Aorta (tissue), 5 donors: Measurements from ENCODE around the gene DRC1. TPM values are rescaled to one million over a fixed set of nuclear protein-coding genes. Genes with fewer than 3 reads are reported as not detected.
"Not testable (repeated sequence)": the region's sequence is repeated elsewhere in the genome, so short reads cannot be mapped to it uniquely, and the experiment has no call there.

Experiments
- ATAC-seq: fragments of 200-7000 bp; cut with Tn5 transposase; one replicate; pipeline ENCODE4 v1.9.1; 2022; ENCODE audit warnings: moderate library complexity; ENCODE audit not compliant: low FRiP score
- DNase-seq, 2 donors: peaks; one replicate each; pipeline ENCODE4 v3.0.0-alpha.2; 2020
- H3K27ac ChIP-seq, 2 donors: one replicate each; pipeline ENCODE4 v1.5.1; 2013; ENCODE audit warnings: low read length in 2 of 2, mild to moderate bottlenecking in 2 of 2, moderate library complexity in 2 of 2, control low read depth in 1 of 2, inconsistent platforms in 1 of 2, low read depth in 1 of 2
- H3K27me3 ChIP-seq, 2 donors: one replicate each; pipeline ENCODE4 v1.6.1; 2013; ENCODE audit warnings: control low read depth in 1 of 2, low read length in 1 of 2, mild to moderate bottlenecking in 1 of 2, moderate library complexity in 1 of 2; ENCODE audit not compliant: insufficient read depth in 2 of 2, control insufficient read depth in 1 of 2
- H3K36me3 ChIP-seq, 2 donors: one replicate each; pipeline ENCODE4 v1.6.1; 2013; ENCODE audit warnings: control low read depth in 1 of 2, low read length in 1 of 2, mild to moderate bottlenecking in 1 of 2; ENCODE audit not compliant: insufficient read depth in 2 of 2, control insufficient read depth in 1 of 2
- H3K4me1 ChIP-seq, 2 donors: one replicate each; pipeline ENCODE4 v1.6.1; 2013; ENCODE audit warnings: low read length in 2 of 2, control low read depth in 1 of 2, mild to moderate bottlenecking in 1 of 2, moderate library complexity in 1 of 2; ENCODE audit not compliant: insufficient read depth in 2 of 2, control insufficient read depth in 1 of 2
- H3K4me3 ChIP-seq, 2 donors: one replicate each; pipeline ENCODE4 v1.5.1; 2013; ENCODE audit warnings: low read length in 2 of 2, control low read depth in 1 of 2, mild to moderate bottlenecking in 1 of 2
- H3K9me3 ChIP-seq: one replicate; pipeline ENCODE4 v1.6.1; 2013; ENCODE audit warnings: mild to moderate bottlenecking, low read length; ENCODE audit not compliant: control insufficient read depth
- WGBS, 2 donors: extraction: QIAGEN DNeasy Blood & Tissue Kit; methylation state at CpG; one replicate each; pipeline ENCODE4 v1.1.7; 2013; 5-methylcytosine and 5-hydroxymethylcytosine counted together
- intact Hi-C, 2 donors: fragments of 100-400 bp; cut with DNase I; formaldehyde crosslinking; loops; one replicate each; pipeline versions ENCODE4 v1.14.2 to v1.15.0; 2022
- polyA plus RNA-seq, 2 donors: library from polyadenylated mRNA; stranded (reverse); fragments of 200-250 nt; gene quantifications; one replicate each; pipeline ENCODE4 v1.2.3, GENCODE V29; 2013
- total RNA-seq, 2 donors: library from RNA; stranded (reverse); fragmentation: NEBNext Ultra II Directional; extraction: Animal tissue kit (Norgen Biotek cat#: 25700); gene quantifications; one replicate each; pipeline ENCODE4 v1.2.1, GENCODE V29; 2021
- donor health status: healthy with polysubstance abuse.
- donor health status: Bipolar disorder and iron deficiency.
- donor health status: DM: no; HTN: no; CAD: no.
- donor health status: DM: no; HTN: no; CAD: no.
- donor health status: DM: yes; HTN: yes; CAD: no.

Gene DRC1
- total and polyA plus RNA-seq, 4 donors, result 0.51 TPM; not detected in 3

DNA sequence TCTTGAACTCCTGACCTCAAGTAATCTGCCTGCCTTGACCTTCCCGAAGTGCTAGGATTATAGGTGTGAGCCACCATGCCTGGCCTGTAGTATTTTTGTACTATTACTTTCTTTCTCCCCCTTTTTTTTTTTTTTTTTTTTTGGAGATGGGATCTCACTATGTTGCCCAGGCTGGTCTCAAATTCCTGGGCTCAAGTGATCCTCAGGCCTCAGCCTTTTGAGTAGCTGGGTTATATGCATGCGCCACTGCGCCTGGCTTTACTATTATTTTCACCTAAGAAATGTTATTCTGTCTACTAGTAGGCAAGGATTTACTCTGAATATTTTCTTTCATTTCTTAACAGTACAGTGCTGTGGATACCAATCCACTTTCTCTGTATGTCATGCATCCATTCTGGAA is 37.8 kb upstream of the DRC1 start:
- H3K4me1 ChIP-seq, result peaks cover 0 to 2% of the 10 kb centered on the region in 2 donors
- H3K4me3 ChIP-seq, result no peak overlapping the region
- DNase-seq, result no peak
- intact Hi-C loops, result no loop called here
- no peaks in the 10 kb centered on the region for H3K9me3 ChIP-seq
- 80 to 98% methylated on average over 3 of the region's 3 CpGs for WGBS, 2 donors
- no peak overlapping the region for H3K27ac ChIP-seq
- no peaks in the 10 kb centered on the region for H3K36me3 ChIP-seq
- no peaks in the 10 kb centered on the region for H3K27me3 ChIP-seq
- ATAC-seq, result no peak

DNA sequence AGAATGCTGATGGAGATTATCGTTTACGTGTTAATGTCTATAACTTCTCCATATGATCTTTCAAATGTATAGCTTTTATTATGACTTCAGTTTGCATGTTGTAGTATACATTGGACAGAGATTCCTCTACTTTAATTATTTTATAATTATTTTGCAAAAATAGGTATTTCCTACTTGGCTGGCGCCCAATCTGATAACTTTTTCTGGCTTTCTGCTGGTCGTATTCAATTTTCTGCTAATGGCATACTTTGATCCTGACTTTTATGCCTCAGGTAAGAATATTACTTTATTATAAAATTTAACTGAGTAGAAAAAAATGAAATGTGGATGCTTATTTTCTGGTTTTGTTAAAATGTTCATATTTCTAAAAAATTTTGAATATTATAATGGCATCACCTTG is 37.1 kb upstream of the DRC1 start:
- no peaks in the 10 kb centered on the region for H3K9me3 ChIP-seq
- intact Hi-C loops, result no loop called here
- 94 to 96% methylated on average over 4 of the region's 4 CpGs for WGBS, 2 donors
- no peaks in the 10 kb centered on the region for H3K36me3 ChIP-seq
- H3K4me1 ChIP-seq, result peaks cover 0 to 2% of the 10 kb centered on the region in 2 donors
- DNase-seq (no peak), ATAC-seq (no peak)
- no peak overlapping the region for H3K27ac ChIP-seq
- H3K4me3 ChIP-seq, result no peak overlapping the region
- no peaks in the 10 kb centered on the region for H3K27me3 ChIP-seq

DNA sequence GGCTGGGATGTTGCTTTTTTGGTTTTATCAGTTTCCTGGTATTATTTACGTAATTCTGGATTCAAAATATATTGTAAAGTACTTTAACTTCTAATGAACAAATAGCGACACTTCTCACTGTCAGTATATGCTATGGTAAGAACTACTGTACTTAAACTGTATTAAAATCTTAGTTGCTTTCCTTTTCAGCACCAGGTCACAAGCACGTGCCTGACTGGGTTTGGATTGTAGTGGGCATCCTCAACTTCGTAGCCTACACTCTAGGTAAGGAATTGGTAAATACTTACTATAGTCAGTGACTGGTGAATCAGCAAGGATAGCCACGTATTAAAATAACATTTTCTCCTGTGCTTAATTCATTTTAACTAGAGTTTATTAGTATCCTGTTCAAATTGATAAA is 34.8 kb upstream of the DRC1 start:
- Histone ChIP-seq H3K36me3 (no peaks in the 10 kb centered on the region), H3K27me3 (no peaks in the 10 kb centered on the region), H3K27ac (no peak overlapping the region), H3K4me1 (peaks cover 0 to 2% of the 10 kb centered on the region in 2 donors), H3K9me3 (no peaks in the 10 kb centered on the region), H3K4me3 (no peak overlapping the region)
- intact Hi-C loops, result no loop called here
- ATAC-seq, result no peak
- 90% methylated on average over 5 of the region's 5 CpGs for WGBS, 2 donors
- no peak for DNase-seq

DNA sequence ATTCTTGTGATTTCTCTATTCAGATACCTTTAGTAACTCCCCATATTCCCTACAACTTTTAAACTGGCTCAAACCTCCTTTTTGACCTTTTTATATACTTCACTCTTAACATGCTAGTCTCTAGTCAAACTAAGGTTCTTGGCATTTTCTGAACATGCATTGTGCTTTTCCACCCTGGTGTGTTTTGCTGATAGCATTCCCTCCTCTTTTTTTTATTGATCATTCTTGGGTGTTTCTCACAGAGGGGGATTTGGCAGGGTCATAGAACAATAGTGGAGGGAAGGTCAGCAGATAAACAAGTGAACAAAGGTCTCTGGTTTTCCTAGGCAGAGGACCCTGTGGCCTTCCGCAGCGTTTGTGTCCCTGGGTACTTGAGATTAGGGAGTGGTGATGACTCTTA is 32.1 kb upstream of the DRC1 start:
- 66% methylated on average over 2 of the region's 2 CpGs; no CpG with 5 or more reads in 1 of the 2 donors for WGBS, 2 donors
- DNase-seq, ATAC-seq, H3K27me3 ChIP-seq, intact Hi-C loops, H3K9me3 ChIP-seq, H3K4me3 ChIP-seq, H3K36me3 ChIP-seq, H3K27ac ChIP-seq, H3K4me1 ChIP-seq: not testable (repeated sequence)

DNA sequence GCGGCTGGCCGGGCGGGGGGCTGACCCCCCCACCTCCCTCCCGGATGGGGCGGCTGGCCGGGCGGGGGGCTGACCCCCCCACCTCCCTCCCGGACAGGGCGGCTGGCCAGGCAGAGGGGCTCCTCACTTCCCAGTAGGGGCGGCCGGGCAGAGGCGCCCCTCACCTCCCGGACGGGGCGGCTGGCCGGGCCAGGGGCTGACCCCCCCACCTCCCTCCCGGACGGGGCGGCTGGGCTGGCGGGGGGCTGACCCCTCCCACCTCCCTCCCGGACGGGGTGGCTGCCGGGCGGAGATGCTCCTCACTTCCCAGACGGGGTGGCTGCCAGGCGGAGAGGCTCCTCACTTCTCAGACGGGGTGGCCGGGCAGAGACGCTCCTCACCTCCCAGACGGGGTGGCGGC is 30.8 kb upstream of the DRC1 start:
- WGBS, 2 donors, result 79 to 96% methylated on average over 4 to 19 of the region's 31 CpGs
- H3K4me1 ChIP-seq, ATAC-seq, intact Hi-C loops, H3K36me3 ChIP-seq, H3K27ac ChIP-seq, DNase-seq, H3K27me3 ChIP-seq, H3K9me3 ChIP-seq, H3K4me3 ChIP-seq: not testable (repeated sequence)

DNA sequence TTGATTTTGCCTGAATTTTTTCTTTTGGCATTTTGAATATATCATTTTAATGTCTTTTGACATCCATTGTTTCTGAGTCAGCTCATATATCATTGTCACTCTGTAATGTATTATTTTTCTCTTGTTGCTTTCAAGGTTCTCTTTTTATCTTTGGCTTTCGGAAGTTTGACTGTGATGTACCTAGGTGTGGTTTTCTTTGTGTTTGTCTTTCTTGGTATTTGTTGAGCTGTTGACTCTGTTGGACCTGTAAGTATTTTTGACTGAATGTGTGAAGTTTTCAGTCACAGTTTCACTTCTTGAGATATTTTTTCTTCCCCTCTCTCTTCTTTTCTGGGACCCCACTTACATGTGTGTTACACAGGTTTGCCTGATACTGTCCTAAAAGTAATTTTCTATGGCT is 24.9 kb upstream of the DRC1 start:
- Histone ChIP-seq H3K27ac (no peak overlapping the region), H3K9me3 (no peaks in the 10 kb centered on the region), H3K4me3 (no peak overlapping the region), H3K27me3 (no peaks in the 10 kb centered on the region), H3K36me3 (peaks cover 0 to 5% of the 10 kb centered on the region in 2 donors), H3K4me1 (no peaks in the 10 kb centered on the region)
- intact Hi-C loops, result no loop called here
- ATAC-seq (no peak), DNase-seq (no peak)
- 97 to 98% methylated on average over 1 of the region's 1 CpG for WGBS, 2 donors

DNA sequence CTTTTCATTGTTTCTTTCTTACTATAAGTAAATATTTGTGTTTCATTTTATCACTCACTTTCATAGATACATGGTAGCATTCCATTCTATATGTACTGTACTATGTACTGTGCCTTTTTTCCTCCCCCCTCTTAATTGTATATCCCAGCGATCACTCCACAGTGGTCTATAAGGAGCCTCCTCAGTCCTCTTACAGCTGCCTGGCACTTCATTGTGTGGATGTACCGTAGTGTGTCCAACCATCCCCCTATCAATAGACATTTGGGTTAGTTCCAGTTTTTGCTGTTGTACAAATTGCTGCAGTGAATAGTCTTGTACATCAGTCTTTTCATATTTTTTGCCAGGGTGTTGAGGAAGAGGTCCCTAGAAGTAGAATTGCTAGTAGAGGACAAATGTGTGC is 21.4 kb upstream of the DRC1 start:
- H3K9me3 ChIP-seq, result no peaks in the 10 kb centered on the region
- WGBS, 2 donors, result 93 to 99% methylated on average over 2 of the region's 2 CpGs
- ATAC-seq, result no peak
- H3K27ac ChIP-seq, result no peak overlapping the region
- H3K27me3 ChIP-seq, result no peaks in the 10 kb centered on the region
- H3K36me3 ChIP-seq, result no peaks in the 10 kb centered on the region
- no peaks in the 10 kb centered on the region for H3K4me1 ChIP-seq
- DNase-seq, result no peak
- no peak overlapping the region for H3K4me3 ChIP-seq
- intact Hi-C loops, result no loop called here

DNA sequence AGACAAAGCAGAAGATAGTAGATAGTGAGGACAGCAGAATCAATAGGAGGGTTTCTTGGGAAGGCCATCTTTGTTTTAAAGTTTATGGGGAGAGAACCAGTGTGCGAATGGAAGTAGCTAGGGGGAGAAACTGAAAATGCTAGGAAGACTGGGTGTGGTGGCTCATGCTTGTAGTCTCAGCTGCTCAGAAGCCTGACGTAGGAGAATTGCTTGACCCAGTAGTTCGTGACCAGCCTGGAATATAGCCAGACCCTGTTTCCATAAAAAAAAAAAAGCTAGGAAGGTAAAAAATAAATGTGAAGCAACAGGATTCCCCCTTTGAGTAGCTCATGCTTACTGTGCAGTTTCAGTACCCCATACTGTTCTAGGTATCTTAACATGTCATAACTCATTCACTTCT is 19.2 kb upstream of the DRC1 start:
- intact Hi-C loops, result no loop called here
- Histone ChIP-seq H3K27me3 (no peaks in the 10 kb centered on the region), H3K9me3 (no peaks in the 10 kb centered on the region), H3K4me1 (no peaks in the 10 kb centered on the region), H3K36me3 (no peaks in the 10 kb centered on the region), H3K27ac (no peak overlapping the region), H3K4me3 (no peak overlapping the region)
- WGBS, 2 donors, result 92 to 98% methylated on average over 3 of the region's 3 CpGs
- no peak for DNase-seq
- ATAC-seq, result no peak

DNA sequence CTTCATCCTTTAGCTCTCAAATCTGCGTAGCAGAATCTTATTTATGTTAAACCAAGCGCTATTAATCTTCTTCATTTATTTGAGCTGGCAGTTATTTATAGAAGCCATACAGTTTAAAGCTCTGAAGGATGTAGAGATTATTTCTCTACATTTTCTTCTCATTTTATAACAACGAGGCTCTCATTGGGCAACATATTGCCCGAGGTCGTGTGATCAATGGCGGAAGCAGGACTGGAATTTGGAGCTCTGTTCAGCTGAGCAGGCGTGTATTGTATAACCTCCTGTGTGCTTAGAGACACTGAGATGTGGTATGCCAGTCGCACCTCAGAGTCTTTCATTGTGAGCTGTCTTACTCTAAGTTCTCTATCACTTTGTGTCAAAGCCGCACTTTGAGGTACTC is 17.5 kb upstream of the DRC1 start:
- Histone ChIP-seq H3K36me3 (no peaks in the 10 kb centered on the region), H3K9me3 (no peaks in the 10 kb centered on the region), H3K27me3 (no peaks in the 10 kb centered on the region), H3K4me3 (no peak overlapping the region), H3K27ac (no peak overlapping the region), H3K4me1 (no peaks in the 10 kb centered on the region)
- intact Hi-C loops, result no loop called here
- DNase-seq, result no peak
- ATAC-seq, result no peak
- 74 to 77% methylated on average over 9 of the region's 9 CpGs for WGBS, 2 donors
